Ecto neural progenitor cell (in vitro differentiated cells): ENCODE measurements around the gene PDE2A.
A peak's percentile ranks its signal among the peaks of the same experiment; 100 is the strongest.

Experiments
- DNase-seq: peaks from one replicate; pipeline ENCODE4 v3.0.0-alpha.2; 2018; ENCODE audit warnings: low spot score

Gene PDE2A

GRCh38 chr11:72657411-72658100 lies 16.7 kb downstream of the PDE2A start:
- DNase-seq, result peak; percentile 74

GRCh38 chr11:72655896-72656464 lies 18.2 kb downstream of the PDE2A start:
- DNase-seq, result no peak

DNA sequence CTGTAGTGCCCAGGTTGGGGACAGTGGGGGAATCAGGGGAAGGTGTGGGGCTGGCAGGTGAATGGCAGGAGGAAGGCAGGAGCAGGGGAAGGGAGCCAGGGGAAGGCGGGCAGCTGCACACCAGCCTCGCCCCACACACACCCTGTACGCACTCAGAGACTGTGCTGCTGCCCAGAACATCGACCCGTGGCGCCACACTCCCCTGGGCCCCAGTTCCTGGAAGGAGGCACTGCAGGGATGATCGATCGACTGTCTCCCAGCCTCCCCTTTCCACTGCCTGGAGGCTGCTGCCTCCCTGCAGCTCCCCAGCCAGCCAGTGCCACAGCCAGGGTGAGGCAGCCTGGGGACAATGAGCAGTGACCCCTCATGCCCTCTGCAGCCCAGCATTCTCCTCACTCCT lies 19.2 kb downstream of the PDE2A start:
- DNase-seq, result no peak

DNA sequence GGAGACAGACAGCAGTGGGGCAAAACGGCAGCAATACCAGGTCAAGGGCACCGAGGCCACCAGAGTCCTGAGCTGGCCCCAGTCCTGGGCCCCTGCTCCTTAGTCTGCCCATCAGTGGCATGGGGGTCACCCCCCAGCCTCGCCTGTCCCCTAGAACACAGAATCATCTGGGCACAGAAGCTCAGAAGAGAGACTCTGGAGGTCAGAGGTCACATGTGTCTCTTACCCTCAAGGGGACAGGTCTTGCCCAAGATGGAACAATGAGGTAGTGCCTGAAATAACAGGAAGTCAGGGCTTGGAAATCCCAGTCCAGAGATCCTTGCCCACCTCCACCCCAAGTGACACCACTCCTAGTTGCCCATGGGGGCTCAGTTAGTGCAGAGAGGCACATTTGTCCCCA lies 20.6 kb downstream of the PDE2A start:
- DNase-seq, result no peak

GRCh38 chr11:72652873-72653630 lies 21.2 kb downstream of the PDE2A start:
- peak; percentile 80 for DNase-seq

DNA sequence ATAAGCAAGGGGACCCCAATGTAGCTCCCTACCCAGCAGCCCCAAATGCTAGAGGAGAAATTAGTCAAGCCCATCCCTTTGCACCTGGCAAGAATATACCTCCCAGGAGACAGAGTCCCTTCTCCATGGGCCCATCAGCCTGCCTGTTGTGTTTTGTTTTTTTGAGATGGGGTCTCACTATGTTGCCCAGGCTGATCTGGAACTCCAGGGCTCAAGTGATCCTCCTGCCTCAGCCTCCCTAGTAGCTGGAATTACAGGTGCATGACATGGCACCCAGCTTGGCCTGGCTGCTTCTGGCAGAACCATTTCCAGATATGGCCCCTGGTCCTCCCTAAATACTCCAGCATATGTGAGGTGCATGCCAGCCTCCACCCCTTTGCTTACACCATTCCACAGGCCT lies 22.1 kb downstream of the PDE2A start:
- DNase-seq, result no peak

- no peak for DNase-seq
These were observed 24.8 kb downstream of the PDE2A start for GRCh38 chr11:72649215-72649976.

- DNase-seq, result no peak
These were observed 25.7 kb downstream of the PDE2A start for GRCh38 chr11:72648384-72649136.

GRCh38 chr11:72647882-72648281 lies 26.3 kb downstream of the PDE2A start:
- no peak for DNase-seq

- no peak for DNase-seq
These were observed 27.8 kb downstream of the PDE2A start for GRCh38 chr11:72646472-72646871.

- DNase-seq, result no peak
These were observed 28.2 kb downstream of the PDE2A start for GRCh38 chr11:72646024-72646423.

GRCh38 chr11:72643547-72643946 lies 30.7 kb downstream of the PDE2A start:
- DNase-seq, result no peak

DNA sequence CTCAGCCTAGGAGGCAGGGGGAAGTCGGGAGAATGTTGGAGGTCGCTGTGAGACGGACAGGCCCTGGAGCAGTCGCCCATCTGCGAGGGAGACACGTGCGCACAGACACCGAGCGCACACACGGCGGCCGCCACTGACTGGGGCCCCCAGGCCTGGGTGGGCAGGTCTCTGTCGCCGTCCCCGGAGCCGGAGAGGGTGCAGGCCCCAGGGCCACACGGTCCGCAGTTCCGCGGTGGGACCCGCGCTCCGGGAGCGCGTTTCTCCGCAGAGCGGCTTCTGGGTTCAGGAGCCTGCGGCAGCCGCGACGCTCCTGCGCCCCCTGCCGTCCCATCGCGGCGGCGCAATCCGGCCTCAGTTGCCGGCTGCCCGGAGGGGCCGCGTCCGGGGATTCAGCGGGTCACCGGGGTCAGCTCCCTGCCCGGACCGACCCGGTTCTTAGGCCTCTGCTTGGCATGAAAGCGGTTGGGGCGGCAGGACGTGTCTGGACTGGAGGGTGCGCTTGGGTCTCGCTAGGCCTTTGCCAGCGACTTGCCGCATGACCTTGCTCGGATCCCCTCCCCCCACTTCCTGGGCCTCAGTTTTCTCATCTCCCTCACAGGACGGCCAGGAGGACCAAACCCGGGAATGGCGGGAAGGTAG lies 31.2 kb downstream of the PDE2A start:
- peak; percentile 87 for DNase-seq

DNA sequence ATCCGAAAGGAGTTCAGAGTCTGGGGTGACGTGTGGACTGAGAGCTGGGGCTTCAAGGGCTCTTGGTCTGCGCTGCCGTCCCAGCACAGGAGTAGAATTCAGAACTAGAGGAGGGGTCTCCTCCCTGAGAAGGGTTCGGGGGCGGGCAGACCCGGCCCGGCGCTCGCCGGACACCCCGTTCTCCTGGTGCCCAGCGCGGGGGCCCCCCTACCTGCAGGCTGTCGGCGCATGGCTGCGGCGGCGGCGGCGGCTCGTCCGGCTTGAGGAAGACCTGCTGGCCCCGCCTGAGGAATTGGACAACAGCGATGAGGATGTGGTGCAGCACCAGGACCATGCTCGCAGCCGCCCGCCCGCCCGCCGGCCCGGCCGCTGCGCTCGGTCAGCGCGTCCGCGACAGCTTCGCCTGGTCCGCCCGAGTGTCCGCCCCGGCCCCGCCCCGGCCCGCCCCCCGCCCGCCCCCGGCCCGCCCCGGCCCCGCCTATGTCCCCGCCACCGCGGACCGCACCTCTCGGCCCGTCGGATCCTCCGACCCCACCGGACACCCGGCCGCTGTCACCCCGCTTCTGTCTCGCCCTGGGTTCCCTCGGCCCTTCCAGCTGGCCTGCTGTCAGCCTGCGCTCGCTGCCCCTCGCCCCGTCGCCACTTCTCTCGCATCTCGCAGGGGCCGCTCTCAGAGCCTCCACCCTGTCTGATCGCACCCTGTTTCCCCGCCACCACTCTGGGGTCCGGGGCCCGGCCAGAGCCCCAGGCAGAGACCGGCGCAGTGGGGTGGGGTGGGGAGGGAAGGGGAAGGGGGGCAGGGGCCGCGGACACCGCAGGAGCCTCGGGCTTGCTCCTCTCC lies 32.0 kb downstream of the PDE2A start:
- DNase-seq, result peak; percentile 77

- DNase-seq, result no peak
These were observed 32.6 kb downstream of the PDE2A start for GRCh38 chr11:72641522-72642042.

- no peak for DNase-seq
These were observed 34.5 kb downstream of the PDE2A start for GRCh38 chr11:72639502-72640375.

GRCh38 chr11:72637926-72638325 lies 36.3 kb downstream of the PDE2A start:
- no peak for DNase-seq

GRCh38 chr11:72637198-72637597 lies 37.0 kb downstream of the PDE2A start:
- DNase-seq, result no peak

DNA sequence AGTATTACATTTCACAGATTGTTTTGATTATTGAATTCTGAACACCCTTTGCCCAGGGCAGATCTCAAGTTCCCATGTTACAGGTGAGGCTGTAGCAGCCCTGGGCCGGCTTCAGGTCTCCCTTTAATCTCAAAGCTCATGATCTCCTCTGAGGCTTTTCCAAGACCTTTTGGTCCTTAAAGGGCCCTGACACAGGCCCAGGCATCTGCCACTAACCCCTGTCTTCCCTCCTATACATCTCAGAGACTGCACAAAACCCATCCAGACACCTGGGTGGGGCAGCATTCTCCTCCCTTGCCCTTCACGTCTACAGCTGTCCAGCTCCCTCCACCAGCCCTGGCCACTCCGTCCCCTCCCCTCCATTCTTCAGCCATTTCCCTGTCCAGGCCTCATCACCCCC lies 37.8 kb downstream of the PDE2A start:
- DNase-seq, result no peak
